GM21619 (cell line): ENCODE data around the gene PRAMEF6.
"Not testable (repeated sequence)": the region's sequence is repeated elsewhere in the genome, so short reads cannot be mapped to it uniquely, and the experiment has no call there.

Experiments used
- ATAC-seq: cut with Tn5 transposase; IDR thresholded peaks from one replicate; pipeline ENCODE4 v1.9.1; 2021; ENCODE audit not compliant: unreplicated experiment

Gene PRAMEF6

GRCh38 chr1:12947480-12947879 lies at the start of gene PRAMEF6:
Gene PRAMEF6 (minus strand): TSS chr1:12947580. CDS start chr1:12942518, 5,062 bp downstream.
- ATAC-seq = not testable (repeated sequence)

GRCh38 chr1:12924368-12924767 lies 23.0 kb downstream of the PRAMEF6 start:
- ATAC-seq = not testable (repeated sequence)

GRCh38 chr1:12921749-12922148 lies 25.6 kb downstream of the PRAMEF6 start:
- ATAC-seq = not testable (repeated sequence)

DNA sequence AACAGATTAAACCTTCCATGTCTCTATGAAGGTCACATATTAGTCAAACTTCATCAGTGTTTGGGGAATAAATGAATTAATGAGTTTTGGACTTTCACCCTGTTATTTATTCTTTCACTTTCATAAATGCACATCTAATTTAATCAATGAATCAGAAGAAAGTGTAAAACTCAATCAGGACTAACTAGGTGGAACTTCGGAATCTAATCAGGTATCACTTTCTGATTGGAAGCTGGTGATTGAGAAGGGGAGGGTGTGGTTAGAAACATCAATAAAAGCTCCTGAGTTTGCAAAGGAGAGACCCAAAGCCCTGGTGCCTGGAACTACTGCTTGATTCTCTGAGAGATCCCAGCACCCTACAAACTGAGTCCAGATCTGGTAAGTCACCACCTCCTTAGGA lies 31.1 kb downstream of the PRAMEF6 start, which contains the start of gene PRAMEF7:
PRAMEF7 (plus strand) TSS at position 301 of the 400 bp plus-strand sequence. CDS start 1,083 bp downstream, outside the sequence.
- ATAC-seq = not testable (repeated sequence)

DNA sequence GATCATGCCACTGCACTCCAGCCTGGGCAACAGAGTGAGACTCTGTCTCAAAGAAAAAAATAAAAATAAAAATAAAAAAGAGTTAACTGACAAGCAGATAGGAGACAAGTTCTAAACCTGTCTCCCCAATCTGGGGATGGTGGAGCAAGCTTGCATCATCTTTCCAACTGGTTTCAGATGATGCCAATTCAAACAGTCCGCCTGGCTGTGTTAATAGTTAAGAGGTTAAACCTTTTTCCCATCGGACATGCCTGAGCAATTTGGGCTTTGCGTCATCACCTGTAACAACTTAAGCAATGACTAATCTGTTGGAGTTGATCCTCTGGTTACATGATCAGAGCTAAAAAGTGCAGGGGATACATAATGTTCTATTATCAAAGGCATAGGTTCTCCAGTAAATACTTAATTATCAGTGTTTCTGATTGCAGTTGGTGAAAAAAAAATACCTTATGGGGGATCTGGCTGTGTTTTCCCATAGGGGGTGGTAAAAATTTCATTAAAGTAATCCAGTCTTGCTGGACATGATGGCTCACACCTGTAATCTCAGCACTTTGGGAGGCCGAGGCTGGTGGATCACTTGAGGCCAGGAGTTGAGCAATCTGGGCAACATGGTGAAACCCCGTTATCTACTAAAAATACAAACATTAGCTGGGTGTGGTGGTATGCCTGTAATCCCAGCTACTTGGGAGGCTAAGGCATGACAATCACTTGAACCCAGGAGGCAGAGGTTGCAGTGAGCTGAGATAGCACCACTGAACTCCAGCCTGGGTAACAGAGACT lies 43.4 kb downstream of the PRAMEF6 start:
- not testable (repeated sequence) for ATAC-seq

- not testable (repeated sequence) for ATAC-seq
These were observed 48.2 kb downstream of the PRAMEF6 start for GRCh38 chr1:12899186-12899585.

- not testable (repeated sequence) for ATAC-seq
These were observed 49.2 kb downstream of the PRAMEF6 start, which contains the start of gene PRAMEF10 for GRCh38 chr1:12898170-12898569. Gene PRAMEF10 (minus strand): TSS chr1:12898270. CDS start chr1:12895847, 2,423 bp downstream.
